Astrocyte (in vitro differentiated cells and primary cell): ENCODE results near the gene TBC1D14. TPM values are rescaled to one million over a fixed set of nuclear protein-coding genes. Genes with fewer than 3 reads are reported as not detected.

ENCODE experiments used
- DNase-seq: peaks from one replicate; pipeline ENCODE4 v3.0.0-alpha.2; 2010; ENCODE audit warnings: low read depth
- FAIRE-seq: peaks from 2 replicates; lab custom pipeline; 2011; peaks lifted over from hg19 to GRCh38; lab: Jason Lieb, UNC
- H2AFZ ChIP-seq: 2 replicates; pipeline ENCODE4 v1.6.0; 2012; ENCODE audit warnings: low read depth, low read length, inconsistent platforms
- H3K27ac ChIP-seq: 2 replicates; pipeline ENCODE4 v1.5.1; 2011; ENCODE audit warnings: low read depth, low read length, inconsistent platforms
- H3K27me3 ChIP-seq: 2 replicates; pipeline ENCODE4 v1.6.0; 2011; ENCODE audit warnings: low read length, inconsistent platforms; ENCODE audit not compliant: insufficient read depth
- H3K36me3 ChIP-seq: 2 replicates; pipeline ENCODE4 v1.5.1; 2011; ENCODE audit warnings: low read length, inconsistent platforms; ENCODE audit not compliant: insufficient read depth
- H3K4me1 ChIP-seq: 2 replicates; pipeline ENCODE4 v1.5.1; 2011; ENCODE audit warnings: low read length, inconsistent platforms; ENCODE audit not compliant: insufficient read depth
- H3K4me2 ChIP-seq: 2 replicates; pipeline ENCODE4 v1.6.0; 2012; ENCODE audit warnings: low read length, inconsistent platforms
- H3K4me3 ChIP-seq: 2 replicates; pipeline ENCODE4 v1.5.1; 2011; ENCODE audit warnings: low read depth, mild to moderate bottlenecking, low read length, inconsistent platforms; ENCODE audit not compliant: insufficient read depth
- H3K79me2 ChIP-seq: 2 replicates; pipeline ENCODE4 v1.6.0; 2012; ENCODE audit warnings: mild to moderate bottlenecking, low read length, inconsistent platforms; ENCODE audit not compliant: insufficient read depth
- H3K9ac ChIP-seq: 2 replicates; pipeline ENCODE4 v1.6.0; 2012; ENCODE audit warnings: mild to moderate bottlenecking, low read length, inconsistent platforms
- H3K9me3 ChIP-seq: 2 replicates; pipeline ENCODE4 v1.5.1; 2012; ENCODE audit warnings: low read depth, mild to moderate bottlenecking, low read length, inconsistent platforms; ENCODE audit not compliant: insufficient read depth
- H4K20me1 ChIP-seq: 2 replicates; pipeline ENCODE4 v1.6.0; 2012; ENCODE audit warnings: low read length, inconsistent platforms; ENCODE audit not compliant: insufficient read depth
- H3K27ac Mint-ChIP-seq: one replicate; pipeline ENCODE4 v1.8.0; 2021; ENCODE audit warnings: mild to moderate bottlenecking, mixed read lengths; ENCODE audit not compliant: unreplicated experiment
- H3K27me3 Mint-ChIP-seq: one replicate; pipeline ENCODE4 v1.8.0; 2021; ENCODE audit warnings: low read depth, mixed read lengths; ENCODE audit not compliant: unreplicated experiment
- H3K36me3 Mint-ChIP-seq: one replicate; pipeline ENCODE4 v1.8.0; 2021; ENCODE audit warnings: low read depth, mixed read lengths; ENCODE audit not compliant: unreplicated experiment
- H3K4me1 Mint-ChIP-seq: one replicate; pipeline ENCODE4 v1.8.0; 2021; ENCODE audit warnings: low read depth, mixed read lengths; ENCODE audit not compliant: unreplicated experiment
- H3K4me3 Mint-ChIP-seq: one replicate; pipeline ENCODE4 v1.8.0; 2021; ENCODE audit warnings: mild to moderate bottlenecking, moderate library complexity, mixed read lengths; ENCODE audit not compliant: unreplicated experiment
- H3K9me3 Mint-ChIP-seq: one replicate; pipeline ENCODE4 v1.8.0; 2021; ENCODE audit warnings: mild to moderate bottlenecking, mixed read lengths; ENCODE audit not compliant: unreplicated experiment
- EZH2 ChIP-seq: IDR thresholded peaks from 2 replicates; pipeline ENCODE4 v1.6.1; 2012; ENCODE audit warnings: mild to moderate bottlenecking, low read length, inconsistent platforms; ENCODE audit not compliant: insufficient read depth
- total RNA-seq: library from RNA; stranded (reverse); gene quantifications from 2 replicates; pipeline ENCODE4 v1.2.1, GENCODE V29; 2021
- TF ChIP-seq, protein P1 (sequence below): IDR thresholded peaks from 2 replicates; pipeline ENCODE4 v1.5.1; 2011; ENCODE audit warnings: low read depth, mild to moderate bottlenecking, inconsistent platforms, low read length, moderate library complexity; ENCODE audit not compliant: insufficient read depth

The TBC1D14 gene
- total RNA-seq, 1 donor from 2014 or later = 30.4 TPM

DNA sequence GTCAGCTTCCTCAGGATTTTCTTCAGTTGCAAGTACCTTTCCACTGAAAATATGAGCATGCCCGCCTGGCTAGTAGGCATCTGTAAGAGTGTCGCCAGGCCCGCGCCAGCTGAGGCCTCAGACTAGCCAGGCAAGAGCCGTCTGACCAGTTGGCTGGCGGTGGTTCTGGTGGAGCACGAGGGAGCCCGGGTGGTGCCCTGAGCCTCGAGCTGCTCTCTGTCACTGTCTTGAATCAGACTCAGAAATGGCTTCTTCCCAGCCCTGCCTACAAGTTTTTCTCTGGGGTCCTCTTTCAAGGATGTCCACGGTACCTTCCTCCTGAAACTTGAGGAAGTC is 146.3 kb downstream of the TBC1D14 start:
- H3K9me3 ChIP-seq = no peaks in the 10 kb centered on the region
- H2AFZ ChIP-seq = no peak overlapping the region
- H3K4me3 Mint-ChIP-seq = no peak overlapping the region
- no peak overlapping the region for H3K9ac ChIP-seq
- no peaks in the 10 kb centered on the region for H3K27me3 ChIP-seq
- peaks cover 2% of the 10 kb centered on the region for H3K4me1 ChIP-seq
- peaks cover 38% of the 10 kb centered on the region for H3K79me2 ChIP-seq
- H3K36me3 Mint-ChIP-seq = peaks cover 9% of the 10 kb centered on the region
- DNase-seq (no peak), FAIRE-seq (no peak)
- H3K27ac ChIP-seq = no peak overlapping the region
- no peaks in the 10 kb centered on the region for H3K9me3 Mint-ChIP-seq
- no peak overlapping the region for H3K27ac Mint-ChIP-seq
- H3K4me3 ChIP-seq = no peak overlapping the region
- peaks cover 25% of the 10 kb centered on the region for H3K36me3 ChIP-seq
- peaks cover 11% of the 10 kb centered on the region for H3K4me1 Mint-ChIP-seq
- TF ChIP-seq EZH2 = no peak
- TF ChIP-seq, protein P1, sequence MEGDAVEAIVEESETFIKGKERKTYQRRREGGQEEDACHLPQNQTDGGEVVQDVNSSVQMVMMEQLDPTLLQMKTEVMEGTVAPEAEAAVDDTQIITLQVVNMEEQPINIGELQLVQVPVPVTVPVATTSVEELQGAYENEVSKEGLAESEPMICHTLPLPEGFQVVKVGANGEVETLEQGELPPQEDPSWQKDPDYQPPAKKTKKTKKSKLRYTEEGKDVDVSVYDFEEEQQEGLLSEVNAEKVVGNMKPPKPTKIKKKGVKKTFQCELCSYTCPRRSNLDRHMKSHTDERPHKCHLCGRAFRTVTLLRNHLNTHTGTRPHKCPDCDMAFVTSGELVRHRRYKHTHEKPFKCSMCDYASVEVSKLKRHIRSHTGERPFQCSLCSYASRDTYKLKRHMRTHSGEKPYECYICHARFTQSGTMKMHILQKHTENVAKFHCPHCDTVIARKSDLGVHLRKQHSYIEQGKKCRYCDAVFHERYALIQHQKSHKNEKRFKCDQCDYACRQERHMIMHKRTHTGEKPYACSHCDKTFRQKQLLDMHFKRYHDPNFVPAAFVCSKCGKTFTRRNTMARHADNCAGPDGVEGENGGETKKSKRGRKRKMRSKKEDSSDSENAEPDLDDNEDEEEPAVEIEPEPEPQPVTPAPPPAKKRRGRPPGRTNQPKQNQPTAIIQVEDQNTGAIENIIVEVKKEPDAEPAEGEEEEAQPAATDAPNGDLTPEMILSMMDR = no peak
- peaks cover 61% of the 10 kb centered on the region for H4K20me1 ChIP-seq
- H3K27me3 Mint-ChIP-seq = no peaks in the 10 kb centered on the region
- H3K4me2 ChIP-seq = no peak overlapping the region

DNA sequence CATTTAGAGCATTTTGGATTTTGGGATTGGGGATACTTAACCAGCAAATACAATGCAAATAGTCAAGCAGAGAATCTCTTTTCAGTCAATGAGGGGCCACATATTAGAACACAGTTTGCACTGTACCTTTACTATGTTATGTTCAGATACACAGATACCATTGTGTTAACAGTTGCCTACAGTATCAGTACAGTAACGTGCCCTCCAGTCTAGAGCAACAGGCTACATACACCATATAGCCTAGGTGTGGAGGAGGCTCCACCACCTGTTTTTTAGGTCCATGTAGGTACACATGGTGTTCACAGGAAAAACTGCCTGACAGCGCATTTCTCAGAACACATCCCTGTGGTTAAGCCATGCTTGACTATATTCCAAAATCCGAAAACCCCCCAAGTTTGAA is 149.2 kb downstream of the TBC1D14 start:
- Histone ChIP-seq H4K20me1 (peaks cover 60% of the 10 kb centered on the region), H3K9me3 (no peaks in the 10 kb centered on the region), H2AFZ (no peak overlapping the region), H3K4me3 (no peak overlapping the region), H3K36me3 (peaks cover 45% of the 10 kb centered on the region), H3K9ac (no peak overlapping the region), H3K27me3 (no peaks in the 10 kb centered on the region), H3K4me2 (no peak overlapping the region), H3K4me1 (peaks cover 2% of the 10 kb centered on the region), H3K27ac (no peak overlapping the region), H3K79me2 (peaks cover 13% of the 10 kb centered on the region)
- H3K36me3 Mint-ChIP-seq = peaks cover 17% of the 10 kb centered on the region
- no peak overlapping the region for H3K4me3 Mint-ChIP-seq
- DNase-seq (no peak), FAIRE-seq (no peak)
- H3K9me3 Mint-ChIP-seq = no peaks in the 10 kb centered on the region
- no peak for TF ChIP-seq EZH2
- TF ChIP-seq, protein P1 = no peak
- no peaks in the 10 kb centered on the region for H3K27me3 Mint-ChIP-seq
- peaks cover 6% of the 10 kb centered on the region for H3K4me1 Mint-ChIP-seq
- H3K27ac Mint-ChIP-seq = no peak overlapping the region

DNA sequence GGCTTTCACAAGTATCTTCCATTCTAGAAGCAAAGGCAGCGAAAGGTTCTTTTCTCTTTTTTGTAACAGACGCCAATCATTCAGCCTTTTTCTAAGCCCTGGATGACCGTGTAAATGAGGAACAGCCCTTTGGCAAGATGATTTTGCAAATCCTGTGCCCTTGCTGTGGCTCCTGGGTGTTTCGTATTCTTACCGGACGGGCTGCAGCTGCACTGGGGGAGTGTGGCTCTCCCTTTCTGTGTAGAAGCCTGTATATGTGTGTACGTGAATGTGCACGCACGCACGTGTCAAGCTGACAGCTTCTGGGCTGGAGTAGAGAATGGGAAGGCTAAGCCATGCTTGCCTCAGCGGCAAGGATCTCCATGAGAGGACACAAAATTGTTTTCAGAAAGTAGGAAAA is 150.0 kb downstream of the TBC1D14 start:
- Mint-ChIP-seq H3K4me1 (peaks cover 9% of the 10 kb centered on the region), H3K36me3 (peaks cover 13% of the 10 kb centered on the region), H3K27ac (no peak overlapping the region), H3K27me3 (no peaks in the 10 kb centered on the region), H3K9me3 (no peaks in the 10 kb centered on the region), H3K4me3 (no peak overlapping the region)
- FAIRE-seq (no peak), DNase-seq (no peak)
- H4K20me1 ChIP-seq = peaks cover 60% of the 10 kb centered on the region
- H3K4me2 ChIP-seq = no peak overlapping the region
- H3K9me3 ChIP-seq = no peaks in the 10 kb centered on the region
- H3K27ac ChIP-seq = no peak overlapping the region
- peaks cover 47% of the 10 kb centered on the region for H3K36me3 ChIP-seq
- H2AFZ ChIP-seq = no peak overlapping the region
- H3K4me1 ChIP-seq = peaks cover 2% of the 10 kb centered on the region
- no peaks in the 10 kb centered on the region for H3K27me3 ChIP-seq
- H3K4me3 ChIP-seq = no peak overlapping the region
- H3K9ac ChIP-seq = no peak overlapping the region
- H3K79me2 ChIP-seq = peaks cover 16% of the 10 kb centered on the region
- TF ChIP-seq EZH2 = no peak
- TF ChIP-seq, protein P1 = no peak
